Subcutaneous adipose tissue (tissue), 4 donors: ENCODE results near the gene LRP10. TPM values are rescaled to one million over a fixed set of nuclear protein-coding genes. Genes with fewer than 3 reads are reported as not detected.

ENCODE experiments used
- total RNA-seq, 4 donors: library from RNA; depleted of rRNA; stranded (reverse); fragments of >200 nt; gene quantifications; one replicate each; pipeline ENCODE4 v1.1.0, GENCODE V29; 2016
- TF ChIP-seq, protein P1 (sequence below): fragments of 450-650 bp; IDR thresholded peaks from one replicate; pipeline ENCODE4 v1.5.1; 2016; ENCODE audit warnings: low read depth, mild to moderate bottlenecking, control low read depth, antibody characterized with exemption, moderate library complexity

The LRP10 gene
- total RNA-seq, 4 donors from 2014 or later: 38.8 to 87.0 (median 80.8) TPM

GRCh38 chr14:22884738-22885523 lies 13.4 kb downstream of the LRP10 start:
- TF ChIP-seq, protein P1, sequence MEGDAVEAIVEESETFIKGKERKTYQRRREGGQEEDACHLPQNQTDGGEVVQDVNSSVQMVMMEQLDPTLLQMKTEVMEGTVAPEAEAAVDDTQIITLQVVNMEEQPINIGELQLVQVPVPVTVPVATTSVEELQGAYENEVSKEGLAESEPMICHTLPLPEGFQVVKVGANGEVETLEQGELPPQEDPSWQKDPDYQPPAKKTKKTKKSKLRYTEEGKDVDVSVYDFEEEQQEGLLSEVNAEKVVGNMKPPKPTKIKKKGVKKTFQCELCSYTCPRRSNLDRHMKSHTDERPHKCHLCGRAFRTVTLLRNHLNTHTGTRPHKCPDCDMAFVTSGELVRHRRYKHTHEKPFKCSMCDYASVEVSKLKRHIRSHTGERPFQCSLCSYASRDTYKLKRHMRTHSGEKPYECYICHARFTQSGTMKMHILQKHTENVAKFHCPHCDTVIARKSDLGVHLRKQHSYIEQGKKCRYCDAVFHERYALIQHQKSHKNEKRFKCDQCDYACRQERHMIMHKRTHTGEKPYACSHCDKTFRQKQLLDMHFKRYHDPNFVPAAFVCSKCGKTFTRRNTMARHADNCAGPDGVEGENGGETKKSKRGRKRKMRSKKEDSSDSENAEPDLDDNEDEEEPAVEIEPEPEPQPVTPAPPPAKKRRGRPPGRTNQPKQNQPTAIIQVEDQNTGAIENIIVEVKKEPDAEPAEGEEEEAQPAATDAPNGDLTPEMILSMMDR: no peak

- TF ChIP-seq, protein P1: no peak
Observed at GRCh38 chr14:22885975-22886374, 14.4 kb downstream of the LRP10 start.

- TF ChIP-seq, protein P1: no peak
Observed at GRCh38 chr14:22886500-22887259, 15.1 kb downstream of the LRP10 start.

- TF ChIP-seq, protein P1: no peak
Observed at GRCh38 chr14:22887260-22887989, 15.9 kb downstream of the LRP10 start.

DNA sequence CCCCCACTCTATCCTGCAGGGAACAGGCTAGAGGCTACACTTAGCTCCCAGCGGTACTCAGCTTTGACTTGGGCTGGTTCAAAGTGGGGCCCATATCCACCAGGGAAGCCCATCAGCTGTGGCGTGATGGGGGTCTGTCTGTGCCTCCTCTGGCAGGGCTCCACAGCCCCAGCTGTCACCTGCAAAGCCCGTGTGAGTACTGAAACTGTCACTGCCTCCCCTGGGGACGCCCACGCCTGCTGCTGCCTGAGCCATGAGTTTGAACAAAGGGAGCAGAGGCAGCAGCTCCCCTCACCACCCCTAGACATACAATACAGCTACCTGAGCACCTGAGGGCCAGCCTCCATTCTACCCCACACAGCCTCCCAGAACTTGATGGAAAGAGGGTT lies 16.4 kb downstream of the LRP10 start:
- TF ChIP-seq, protein P1: no peak

DNA sequence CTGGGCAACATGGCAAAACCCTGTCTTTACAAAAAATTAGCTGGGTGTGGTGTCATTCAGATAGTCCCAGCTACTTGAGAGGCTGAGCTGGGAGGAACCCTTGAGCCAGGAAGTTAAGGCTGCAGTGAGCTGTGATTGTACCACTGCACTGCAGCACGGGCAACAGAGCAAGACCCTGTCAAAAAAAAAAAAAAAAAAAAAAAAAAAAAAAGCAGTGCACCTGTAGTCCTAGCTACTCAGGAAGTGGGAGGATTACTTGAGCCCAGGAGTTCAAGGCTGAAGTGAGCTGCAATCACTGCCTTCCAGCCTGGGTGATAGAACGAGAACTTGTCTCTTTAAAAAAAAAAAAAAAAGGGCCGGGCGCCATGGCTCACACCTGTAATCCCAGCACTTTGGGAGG lies 17.1 kb downstream of the LRP10 start:
- TF ChIP-seq, protein P1: no peak

- TF ChIP-seq, protein P1: no peak
Observed at GRCh38 chr14:22890416-22890815, 18.9 kb downstream of the LRP10 start.
